Panc1 (cell line): Measurements from ENCODE around the gene ASTN2. TPM values are rescaled to one million over a fixed set of nuclear protein-coding genes. Genes with fewer than 3 reads are reported as not detected.

Experiments
- ATAC-seq: fragments of 200-7000 bp; cut with Tn5 transposase; 2 replicates; pipeline ENCODE4 v1.9.1; 2020; ENCODE audit warnings: mild to moderate bottlenecking, moderate library complexity
- BruUV-seq: library from RNA; stranded (reverse); fragments of 400-500 nt; replicated peaks from 2 replicates; lab custom pipeline; 2021; lab: Mats Ljungman, UMichigan
- CTCF ChIA-PET: fragments of 300-600 bp; sonication (Branson Sonifier 250); formaldehyde crosslinking; loops from one replicate; lab custom pipeline; 2022; ENCODE audit warnings: antibody characterized with exemption; lab: Charles Lee
- POLR2A ChIA-PET: fragments of 300-600 bp; sonication (Branson Sonifier 250); formaldehyde crosslinking; loops from one replicate; lab custom pipeline; 2022; ENCODE audit warnings: antibody characterized with exemption; lab: Charles Lee
- DNase-seq: peaks from one replicate; pipeline ENCODE4 v3.0.0-alpha.2; 2010; ENCODE audit warnings: low read depth, low spot score
- H3K27ac ChIP-seq: 2 replicates; pipeline ENCODE4 v1.5.1; 2011; ENCODE audit warnings: mild to moderate bottlenecking, low read length, inconsistent platforms
- H3K27me3 ChIP-seq: fragments of 200-500 bp; sonication (Bioruptor generic); 2 replicates; pipeline ENCODE4 v1.6.0; 2014; ENCODE audit warnings: low read length, inconsistent platforms; ENCODE audit not compliant: control insufficient read depth, insufficient read depth
- H3K36me3 ChIP-seq: fragments of 200-500 bp; sonication (Bioruptor generic); 2 replicates; pipeline ENCODE4 v1.5.1; 2014; ENCODE audit warnings: inconsistent platforms, mild to moderate bottlenecking, low read length, moderate library complexity; ENCODE audit not compliant: control insufficient read depth, insufficient read depth
- H3K4me1 ChIP-seq: 2 replicates; pipeline ENCODE4 v1.5.1; 2011; ENCODE audit warnings: inconsistent platforms, mild to moderate bottlenecking, low read length, moderate library complexity; ENCODE audit not compliant: control insufficient read depth, insufficient read depth
- H3K4me3 ChIP-seq, 2 experiments: 2 replicates each; pipeline ENCODE4 v1.5.1; 2011 to 2012; ENCODE audit warnings: low read depth in 2 of 2, low read length in 2 of 2, mild to moderate bottlenecking in 2 of 2, inconsistent platforms in 1 of 2, moderate library complexity in 1 of 2
- H3K9me3 ChIP-seq: fragments of 200-500 bp; sonication (Bioruptor generic); 2 replicates; pipeline ENCODE4 v1.5.1; 2014; ENCODE audit warnings: low read depth, mild to moderate bottlenecking, inconsistent platforms, low read length, moderate library complexity; ENCODE audit not compliant: control insufficient read depth, insufficient read depth
- POLR2AphosphoS5 ChIP-seq: IDR thresholded peaks from 2 replicates; pipeline ENCODE4 v1.6.1; 2012; ENCODE audit warnings: mild to moderate bottlenecking, low read depth, low read length, moderate library complexity
- REST ChIP-seq, 2 experiments: IDR thresholded peaks; 2 replicates each; pipeline ENCODE4 v1.6.1; 2011 to 2012; ENCODE audit warnings: low read depth in 2 of 2, control low read depth in 1 of 2, low read length in 1 of 2, mild to moderate bottlenecking in 1 of 2, moderate library complexity in 1 of 2; ENCODE audit not compliant: insufficient read depth in 1 of 2
- SIN3A ChIP-seq: IDR thresholded peaks from 2 replicates; pipeline ENCODE4 v1.6.1; 2012; ENCODE audit warnings: low read depth, mild to moderate bottlenecking, low read length, moderate library complexity, borderline replicate concordance; ENCODE audit not compliant: insufficient read depth
- TCF7L2 ChIP-seq: IDR thresholded peaks from 2 replicates; pipeline ENCODE4 v1.6.1; 2011; ENCODE audit warnings: mild to moderate bottlenecking, low read depth, low read length, inconsistent platforms
- in situ Hi-C: cut with HindIII; loops from 2 replicates; pipeline ENCODE4 v1.10.0; 2016; ENCODE audit warnings: low sequenced_read_pairs, low pct_unique_long_range_greater_than_20kb
- intact Hi-C: fragments of 100-400 bp; cut with micrococcal nuclease; formaldehyde crosslinking; loops from one replicate; pipeline ENCODE4 v1.10.0; 2022; ENCODE audit not compliant: unreplicated experiment
- total RNA-seq: library from RNA; stranded (reverse); gene quantifications from one replicate; pipeline ENCODE4 v1.2.1, GENCODE V29; 2021; ENCODE audit not compliant: unreplicated experiment
- TF ChIP-seq, protein P1 (sequence below): fragments of 450-650 bp; IDR thresholded peaks from 2 replicates; pipeline ENCODE4 v1.5.1; 2017; ENCODE audit warnings: mild to moderate bottlenecking

The ASTN2 gene
- total RNA-seq, 1 experiment from 2014 or later: 3.9 TPM

DNA sequence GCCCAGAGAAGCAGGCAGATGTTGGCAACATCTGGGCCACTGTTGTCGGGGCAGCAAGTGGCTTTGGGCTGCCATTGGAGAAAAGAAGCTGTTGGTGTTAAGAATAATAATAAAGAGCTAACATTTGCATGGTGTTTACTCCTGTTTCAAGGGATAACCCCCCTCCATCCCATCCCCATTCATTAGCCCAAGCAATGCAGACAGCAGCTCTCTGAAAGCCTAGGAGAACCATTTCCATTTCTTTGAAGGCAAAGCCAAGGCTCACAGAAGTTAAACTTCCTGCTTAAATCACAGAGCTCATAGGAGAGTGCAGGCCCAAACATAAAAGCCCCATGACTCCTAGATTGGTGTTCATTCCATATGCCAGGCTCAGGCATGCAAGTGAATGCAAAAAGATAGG is 175.4 kb downstream of the ASTN2 start:
- BruUV-seq: no TSS peak
- in situ Hi-C loops (no loop called here), intact Hi-C loops (no loop called here)
- no peak overlapping the region for H3K4me3 ChIP-seq
- TF ChIP-seq REST (IDR thresholded peaks at IDR 0.05; ENCODE audit: insufficient read depth in 1 of 2, low read depth in 2 of 2, low read length in 1 of 2): no peak
- TF ChIP-seq, protein P1, sequence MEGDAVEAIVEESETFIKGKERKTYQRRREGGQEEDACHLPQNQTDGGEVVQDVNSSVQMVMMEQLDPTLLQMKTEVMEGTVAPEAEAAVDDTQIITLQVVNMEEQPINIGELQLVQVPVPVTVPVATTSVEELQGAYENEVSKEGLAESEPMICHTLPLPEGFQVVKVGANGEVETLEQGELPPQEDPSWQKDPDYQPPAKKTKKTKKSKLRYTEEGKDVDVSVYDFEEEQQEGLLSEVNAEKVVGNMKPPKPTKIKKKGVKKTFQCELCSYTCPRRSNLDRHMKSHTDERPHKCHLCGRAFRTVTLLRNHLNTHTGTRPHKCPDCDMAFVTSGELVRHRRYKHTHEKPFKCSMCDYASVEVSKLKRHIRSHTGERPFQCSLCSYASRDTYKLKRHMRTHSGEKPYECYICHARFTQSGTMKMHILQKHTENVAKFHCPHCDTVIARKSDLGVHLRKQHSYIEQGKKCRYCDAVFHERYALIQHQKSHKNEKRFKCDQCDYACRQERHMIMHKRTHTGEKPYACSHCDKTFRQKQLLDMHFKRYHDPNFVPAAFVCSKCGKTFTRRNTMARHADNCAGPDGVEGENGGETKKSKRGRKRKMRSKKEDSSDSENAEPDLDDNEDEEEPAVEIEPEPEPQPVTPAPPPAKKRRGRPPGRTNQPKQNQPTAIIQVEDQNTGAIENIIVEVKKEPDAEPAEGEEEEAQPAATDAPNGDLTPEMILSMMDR: no peak
- TF ChIP-seq POLR2AphosphoS5: no peak
- TF ChIP-seq SIN3A: no peak
- TF ChIP-seq TCF7L2: no peak
- no peaks in the 10 kb centered on the region for H3K4me1 ChIP-seq
- H3K36me3 ChIP-seq: no peaks in the 10 kb centered on the region
- CTCF ChIA-PET: no interaction called here
- no peaks in the 10 kb centered on the region for H3K9me3 ChIP-seq
- DNase-seq: no peak
- POLR2A ChIA-PET: no interaction called here
- H3K27me3 ChIP-seq: no peaks in the 10 kb centered on the region
- H3K27ac ChIP-seq: no peak overlapping the region
- ATAC-seq: no peak

DNA sequence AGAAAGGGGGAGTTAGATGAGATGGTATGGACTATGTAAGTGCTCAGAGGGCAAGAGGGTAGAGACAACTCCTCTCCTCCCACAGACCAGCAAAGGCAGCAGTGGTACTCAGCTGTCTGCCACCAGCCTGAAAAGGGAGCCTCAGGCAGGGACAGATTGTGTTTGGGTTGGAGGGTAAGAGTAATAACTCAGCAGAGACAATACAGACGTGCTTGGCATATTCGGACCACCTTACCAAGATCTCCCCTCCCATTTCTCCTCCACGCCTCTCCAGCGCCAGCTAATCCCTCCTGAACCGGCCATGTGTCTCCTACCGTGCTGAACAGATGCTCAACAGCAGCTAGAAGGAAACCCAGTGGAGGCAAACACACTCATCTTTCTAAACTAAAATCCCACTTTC is 180.8 kb downstream of the ASTN2 start:
- H3K27me3 ChIP-seq: no peaks in the 10 kb centered on the region
- TF ChIP-seq TCF7L2: no peak
- TF ChIP-seq, protein P1: no peak
- no peak for TF ChIP-seq SIN3A
- TF ChIP-seq POLR2AphosphoS5: no peak
- TF ChIP-seq REST (IDR thresholded peaks at IDR 0.05; ENCODE audit: insufficient read depth in 1 of 2, low read depth in 2 of 2, low read length in 1 of 2): no peak
- no TSS peak for BruUV-seq
- intact Hi-C loops: no loop called here
- ATAC-seq (no peak), DNase-seq (no peak)
- ChIA-PET POLR2A (no interaction called here), CTCF (no interaction called here)
- no peaks in the 10 kb centered on the region for H3K9me3 ChIP-seq
- in situ Hi-C loops: no loop called here
- H3K4me3 ChIP-seq: no peak overlapping the region
- no peak overlapping the region for H3K27ac ChIP-seq
- no peaks in the 10 kb centered on the region for H3K4me1 ChIP-seq
- no peaks in the 10 kb centered on the region for H3K36me3 ChIP-seq
